ENCODE data around the gene CCDC69. TPM values are rescaled to one million over a fixed set of nuclear protein-coding genes. Genes with fewer than 3 reads are reported as not detected.

CCDC69 gene
- total and polyA plus RNA-seq, 2 donors (not counting 1 experiment from before 2014, with no cell fraction given): 58.7 to 125 TPM

GRCh38 chr5:151230048-151230680 lies 6.3 kb upstream of the CCDC69 start:
- Mint-ChIP-seq H3K4me1 (peaks cover 61% of the 10 kb centered on the region), H3K9me3 (ENCODE audit: insufficient read depth) (no peaks in the 10 kb centered on the region), H3K27me3 (no peaks in the 10 kb centered on the region), H3K4me3 (no peak overlapping the region), H3K27ac (peak overlapping the region; percentile 29)
- H2AFZ ChIP-seq (ENCODE audit: insufficient read depth, low read depth, low read length, poor library complexity, severe bottlenecking): no peak overlapping the region
- ChIA-PET POLR2A (interaction anchor here (0.7 to 1.2 kb wide), 2 partner anchors 17 to 88 kb away, joined by 3 read pairs; no protein-coding TSS in a partner anchor), CTCF (interaction anchor here (1.1 to 22.9 kb wide), 5 partner anchors 7 to 178 kb away, joined by 5 to 299 read pairs (median 20); partner anchors contain the start of gene CCDC69)
- H3K4me3 ChIP-seq (ENCODE audit: control extremely low read depth in 1 of 5, extremely low read depth in 1 of 5, insufficient read depth in 1 of 5, low read depth in 2 of 5, low read length in 4 of 5): no peak overlapping the region
- no peaks in the 10 kb centered on the region for H3K27me3 ChIP-seq (replicated peaks in 1 of 4; ENCODE audit: control extremely low read depth in 1 of 4, control insufficient read depth in 3 of 4, insufficient read depth in 4 of 4, low read length in 3 of 4)
- ATAC-seq (ENCODE audit: low read depth) (no peak), DNase-seq (no peak)
- H3K4me1 ChIP-seq (ENCODE audit: control insufficient read depth in 2 of 2, insufficient read depth in 2 of 2, low read length in 2 of 2): peaks cover 52 to 54% of the 10 kb centered on the region in 2 donors
- H3K9me3 ChIP-seq (ENCODE audit: control extremely low read depth in 1 of 3, control insufficient read depth in 2 of 3, insufficient read depth in 1 of 3, low read length in 2 of 3): no peaks in the 10 kb centered on the region
- no peak overlapping the region for H3K4me2 ChIP-seq (replicated peaks; ENCODE audit: low read depth, low read length, poor library complexity, severe bottlenecking)
- intact Hi-C loops (cut with micrococcal nuclease): no loop called here
- H3K36me3 ChIP-seq (replicated peaks in 1 of 2; ENCODE audit: control extremely low read depth in 1 of 2, control insufficient read depth in 1 of 2, extremely low read depth in 1 of 2, insufficient read depth in 2 of 2, low read length in 1 of 2): no peaks in the 10 kb centered on the region
- TF ChIP-seq CTCF (IDR thresholded peaks at IDR 0.05) (no peak), EZH2 (IDR thresholded peaks at IDR 0.05; ENCODE audit: borderline replicate concordance, insufficient read depth, low read depth, low read length, poor library complexity, severe bottlenecking) (no peak)
- H3K27ac ChIP-seq (ENCODE audit: low read length in 2 of 2): no peak overlapping the region
- no peak overlapping the region for H3K9ac ChIP-seq (ENCODE audit: low read length)
- WGBS (ENCODE audit: insufficient coverage): 94% methylated on average over 2 of the region's 6 CpGs
- peaks cover 4% of the 10 kb centered on the region for H3K79me2 ChIP-seq (ENCODE audit: control insufficient read depth, insufficient read depth, low read length)
- no peaks in the 10 kb centered on the region for H4K20me1 ChIP-seq (ENCODE audit: control insufficient read depth, insufficient read depth, low read length, poor library complexity, severe bottlenecking)

- POLR2A ChIA-PET: interaction anchor here (1.2 to 1.6 kb wide), 2 partner anchors 9 to 87 kb away, joined by 3 to 4 read pairs; no protein-coding TSS in a partner anchor
- H3K4me3 Mint-ChIP-seq: no peak overlapping the region
- peak overlapping the region; percentile 8 for H3K27ac Mint-ChIP-seq
- no peak for ATAC-seq (ENCODE audit: low read depth)
- Histone ChIP-seq H2AFZ (ENCODE audit: insufficient read depth, low read depth, low read length, poor library complexity, severe bottlenecking) (no peak overlapping the region), H3K9me3 (ENCODE audit: control extremely low read depth in 1 of 3, control insufficient read depth in 2 of 3, insufficient read depth in 1 of 3, low read length in 2 of 3) (peaks cover 0 to 4% (median 0%) of the 10 kb centered on the region in 3 donors), H3K4me2 (replicated peaks; ENCODE audit: low read depth, low read length, poor library complexity, severe bottlenecking) (no peak overlapping the region), H3K4me3 (ENCODE audit: control extremely low read depth in 1 of 5, extremely low read depth in 1 of 5, insufficient read depth in 1 of 5, low read depth in 2 of 5, low read length in 4 of 5) (no peak overlapping the region), H3K27ac (ENCODE audit: low read length in 2 of 2) (no peak overlapping the region), H3K9ac (ENCODE audit: low read length) (no peak overlapping the region), H3K4me1 (ENCODE audit: control insufficient read depth in 2 of 2, insufficient read depth in 2 of 2, low read length in 2 of 2) (peaks cover 51 to 52% of the 10 kb centered on the region in 2 donors), H4K20me1 (ENCODE audit: control insufficient read depth, insufficient read depth, low read length, poor library complexity, severe bottlenecking) (no peaks in the 10 kb centered on the region), H3K79me2 (ENCODE audit: control insufficient read depth, insufficient read depth, low read length) (peaks cover 10% of the 10 kb centered on the region), H3K27me3 (replicated peaks in 1 of 4; ENCODE audit: control extremely low read depth in 1 of 4, control insufficient read depth in 3 of 4, insufficient read depth in 4 of 4, low read length in 3 of 4) (no peaks in the 10 kb centered on the region), H3K36me3 (replicated peaks in 1 of 2; ENCODE audit: control extremely low read depth in 1 of 2, control insufficient read depth in 1 of 2, extremely low read depth in 1 of 2, insufficient read depth in 2 of 2, low read length in 1 of 2) (no peaks in the 10 kb centered on the region)
- CTCF ChIA-PET: interaction anchor here (1.1 to 22.9 kb wide), 6 partner anchors 8 to 114 kb away, joined by 4 to 299 read pairs (median 8); no protein-coding TSS in a partner anchor
- peaks cover 58% of the 10 kb centered on the region for H3K4me1 Mint-ChIP-seq
- DNase-seq: no peak
- no peaks in the 10 kb centered on the region for H3K9me3 Mint-ChIP-seq (ENCODE audit: insufficient read depth)
- no peak for TF ChIP-seq CTCF (IDR thresholded peaks at IDR 0.05)
- H3K27me3 Mint-ChIP-seq: no peaks in the 10 kb centered on the region
- WGBS (ENCODE audit: insufficient coverage): no CpG with 5 or more reads among the region's 2 CpGs
- intact Hi-C loops (cut with micrococcal nuclease): loop anchor here (10.0 kb wide), 1 partner anchor 744 kb away; no protein-coding TSS in a partner anchor
Measured at GRCh38 chr5:151228986-151229385, 5.1 kb upstream of the CCDC69 start.

Data from B cell (primary cell).